ENCODE data around the gene PTPRS. TPM values are rescaled to one million over a fixed set of nuclear protein-coding genes. Genes with fewer than 3 reads are reported as not detected.

Gene PTPRS
- total RNA-seq, 1 donor from 2014 or later = 125 TPM

- Histone ChIP-seq H4K20me1 (ENCODE audit: insufficient read depth, low read length) (peaks cover 85% of the 10 kb centered on the region), H3K4me2 (ENCODE audit: low read length) (peak overlapping the region; percentile 92), H3K4me1 (ENCODE audit: insufficient read depth, low read length) (peaks cover 19% of the 10 kb centered on the region), H3K79me2 (ENCODE audit: insufficient read depth, low read length) (peaks cover 57% of the 10 kb centered on the region), H2AFZ (ENCODE audit: low read depth, low read length) (no peak overlapping the region), H3K9me3 (ENCODE audit: insufficient read depth, low read depth, low read length) (no peaks in the 10 kb centered on the region), H3K36me3 (ENCODE audit: insufficient read depth, low read length) (no peaks in the 10 kb centered on the region), H3K9ac (ENCODE audit: low read length) (peak overlapping the region; percentile 74), H3K27ac (ENCODE audit: low read depth, low read length) (no peak overlapping the region), H3K4me3 (ENCODE audit: insufficient read depth, low read depth, low read length) (peak overlapping the region; percentile 67), H3K27me3 (ENCODE audit: insufficient read depth, low read length) (no peaks in the 10 kb centered on the region)
- Mint-ChIP-seq H3K4me1 (ENCODE audit: low read depth, unreplicated experiment) (peaks cover 5% of the 10 kb centered on the region), H3K27me3 (ENCODE audit: low read depth, unreplicated experiment) (peaks cover 10% of the 10 kb centered on the region), H3K27ac (ENCODE audit: unreplicated experiment) (peak overlapping the region; percentile 75), H3K4me3 (ENCODE audit: unreplicated experiment) (peak overlapping the region; percentile 84), H3K9me3 (ENCODE audit: unreplicated experiment) (no peaks in the 10 kb centered on the region), H3K36me3 (ENCODE audit: low read depth, unreplicated experiment) (peaks cover 2% of the 10 kb centered on the region)
- DNase-seq (ENCODE audit: low read depth) (no peak), FAIRE-seq (no peak)
- no peak for TF ChIP-seq EZH2 (IDR thresholded peaks at IDR 0.05; ENCODE audit: insufficient read depth, low read length)
- TF ChIP-seq CTCF (IDR thresholded peaks at IDR 0.05; ENCODE audit: insufficient read depth, low read depth, low read length) = no peak
These were observed 48.9 kb downstream of the PTPRS start for GRCh38 chr19:5291588-5292193.

Other genes with a start within 250 kb of the PTPRS start
- 0.19 TPM in 1 of 2 replicates, not detected in the other for gene ZNRF4, start 114.6 kb upstream of the PTPRS start, total RNA-seq
- 0.38 and 1.4 TPM in 2 replicates for gene TINCR, start 227.1 kb upstream of the PTPRS start, total RNA-seq